ENCODE measurements around the gene XPC.
"Not testable (repeated sequence)": the region's sequence is repeated elsewhere in the genome, so short reads cannot be mapped to it uniquely, and the experiment has no call there.

XPC gene

DNA sequence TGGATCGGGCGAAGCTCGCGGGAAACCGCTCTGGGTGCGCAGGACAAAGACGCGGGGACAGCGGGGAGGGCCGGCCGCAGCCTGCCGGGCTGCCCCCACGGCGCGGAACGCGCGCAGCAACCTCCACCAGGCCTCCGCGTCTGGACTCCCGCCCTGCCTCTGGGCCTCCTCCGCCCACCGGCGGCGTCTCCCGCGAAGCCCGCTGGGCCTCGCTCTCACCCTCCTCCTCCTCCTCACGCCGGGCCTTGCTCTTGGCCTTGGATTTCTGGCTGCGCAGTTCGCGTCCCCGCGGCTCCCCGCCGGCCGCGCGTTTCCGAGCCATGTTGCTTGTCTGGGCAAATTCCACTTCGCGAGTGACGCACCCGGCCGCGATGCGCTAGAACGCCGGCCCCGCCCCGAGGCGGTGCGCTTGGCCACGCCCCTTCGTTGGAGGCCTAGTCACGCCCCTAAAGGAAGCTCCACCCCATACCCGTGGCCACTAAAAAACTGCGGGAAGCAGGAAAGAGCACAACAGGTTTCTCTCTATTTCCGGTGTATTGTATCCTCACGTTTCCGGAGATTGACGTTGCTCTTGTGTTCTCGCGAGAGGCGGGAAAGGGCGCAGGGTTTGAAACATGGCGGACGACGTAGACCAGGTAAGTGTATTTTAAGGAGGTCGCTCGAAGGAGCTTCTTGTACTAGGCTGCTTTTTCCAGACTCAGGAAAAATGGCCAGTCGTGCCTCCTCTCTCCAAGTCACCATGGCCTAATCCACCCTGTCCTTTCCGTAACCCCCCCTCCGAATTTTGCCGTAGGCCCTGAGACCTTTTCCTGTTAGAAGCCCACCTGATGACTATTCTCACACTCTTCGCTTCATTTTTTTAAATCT lies at the start of gene XPC, which contains the start of gene LSM3:
XPC (minus strand) TSS at position 355 of the 867 bp plus-strand sequence; CDS start at position 322, 33 bp downstream.
LSM3 (plus strand) TSS at position 571 of the 867 bp plus-strand sequence; CDS start at position 615, 44 bp downstream.
- DNase-seq (ENCODE audit: low spot score): peak; percentile 91

DNA sequence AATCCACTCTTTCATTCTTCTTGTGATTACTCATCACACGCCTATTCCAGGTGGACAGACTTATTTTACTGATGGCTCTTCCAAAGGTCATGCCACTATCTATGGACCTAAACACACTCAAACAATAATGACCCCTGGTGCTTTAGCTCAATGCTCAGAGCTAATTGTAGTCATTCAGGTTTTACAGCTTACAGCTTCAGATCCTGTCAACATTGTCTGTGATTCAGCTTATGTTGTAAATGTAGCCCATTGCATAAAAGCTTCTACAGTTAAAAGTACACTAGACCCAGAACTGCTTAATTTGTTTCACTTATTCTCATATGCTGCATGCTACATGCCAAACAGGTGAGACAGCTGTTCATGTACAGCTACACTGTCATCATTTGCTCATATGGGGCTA lies 49.5 kb upstream of the XPC start:
- DNase-seq (ENCODE audit: low spot score): no peak

DNA sequence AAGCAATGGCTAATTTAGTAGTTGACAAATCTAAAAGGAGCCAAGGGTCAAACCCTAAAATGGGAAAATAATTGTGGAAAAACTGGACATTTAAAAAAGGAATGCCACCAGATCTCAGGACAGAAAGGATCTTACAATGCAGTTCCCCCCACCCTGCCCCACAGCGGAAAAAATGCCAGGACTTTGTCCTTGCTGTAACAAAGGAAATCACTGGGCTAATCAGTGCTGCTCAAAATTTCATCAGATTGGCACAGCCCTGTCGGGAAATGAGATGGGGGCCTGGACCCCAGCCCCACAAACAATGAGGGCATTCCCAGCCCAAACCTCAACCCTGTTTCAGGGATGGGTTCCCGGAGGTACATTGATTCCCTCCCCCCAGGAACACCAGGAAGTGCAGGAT lies 48.0 kb upstream of the XPC start:
- DNase-seq (ENCODE audit: low spot score): not testable (repeated sequence)

DNA sequence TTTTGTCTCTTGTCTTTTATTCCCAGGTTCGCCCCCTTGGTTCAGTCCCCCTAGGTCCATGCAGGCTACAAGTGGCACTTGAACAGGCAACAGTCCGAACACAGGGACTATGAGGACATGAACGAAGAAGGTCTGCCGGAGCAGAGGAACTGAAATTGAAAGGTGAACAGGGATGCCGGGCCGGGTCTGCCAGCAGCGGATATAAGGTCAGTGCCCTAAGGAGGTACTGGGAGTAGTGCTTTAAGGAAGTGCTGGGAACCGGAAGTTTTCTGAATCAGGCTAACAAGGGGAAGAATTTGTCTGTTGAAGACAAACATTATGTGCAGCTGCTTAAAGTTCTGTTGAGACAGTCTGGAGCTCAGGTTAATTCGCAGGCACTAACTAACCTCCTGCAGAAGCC lies 47.0 kb upstream of the XPC start:
- no peak for DNase-seq (ENCODE audit: low spot score)

DNA sequence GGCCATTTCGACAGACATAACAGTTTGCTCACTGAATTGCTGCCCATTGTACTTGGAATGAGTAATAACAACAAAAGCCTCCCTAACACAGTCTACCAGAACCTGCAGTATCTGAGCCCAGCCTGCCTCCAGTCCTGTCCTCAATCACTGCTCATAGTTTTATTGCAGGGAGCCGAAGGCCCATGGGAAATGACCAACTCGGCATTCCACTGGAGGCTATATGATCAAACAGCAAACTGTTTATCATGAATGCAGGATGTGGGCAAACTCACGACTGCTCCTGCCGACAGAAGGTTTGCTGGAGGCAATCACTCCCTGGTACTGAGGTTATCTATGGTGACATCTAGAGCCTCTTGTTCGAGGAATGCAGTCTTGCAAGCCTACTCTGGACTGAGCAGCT lies 46.5 kb upstream of the XPC start:
- no peak for DNase-seq (ENCODE audit: low spot score)

- DNase-seq (ENCODE audit: low spot score): no peak
Observed at GRCh38 chr3:14223595-14223994, 45.2 kb upstream of the XPC start.

DNA sequence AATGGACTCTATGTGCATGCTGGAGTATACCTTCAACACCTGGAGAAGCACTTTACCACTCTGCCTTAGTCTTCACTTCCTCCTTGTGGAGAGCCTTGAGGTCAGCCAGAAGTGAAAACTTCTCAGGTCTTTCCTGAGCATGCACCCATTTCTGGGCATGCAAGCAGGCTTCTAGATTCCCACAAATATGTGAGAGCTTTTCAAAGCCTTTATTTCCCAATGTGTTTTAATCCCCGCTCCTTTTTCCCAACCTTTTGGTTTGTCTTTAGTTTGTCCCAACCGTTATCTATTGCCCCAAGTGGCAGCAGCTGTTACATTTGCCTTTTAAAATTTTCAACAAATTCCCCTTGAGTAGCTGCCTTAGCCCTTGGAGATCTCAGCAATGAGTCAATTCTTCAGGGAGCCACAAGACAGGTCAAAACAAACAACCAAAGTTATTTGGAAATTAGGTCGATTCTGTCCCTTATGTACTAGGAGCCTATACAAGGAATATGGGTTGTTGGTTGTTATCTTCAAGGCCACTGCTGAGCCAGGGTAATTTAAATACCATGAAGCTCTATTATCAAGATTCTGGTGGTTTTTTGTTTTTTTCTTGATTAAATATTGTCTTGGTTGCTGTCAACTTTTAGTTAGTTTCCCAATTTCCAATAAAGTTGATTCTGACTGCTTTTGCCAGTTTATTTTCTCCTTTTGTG lies 44.6 kb upstream of the XPC start:
- DNase-seq (ENCODE audit: low spot score): no peak

GRCh38 chr3:14222457-14222856 lies 44.1 kb upstream of the XPC start:
- DNase-seq (ENCODE audit: low spot score): no peak

DNA sequence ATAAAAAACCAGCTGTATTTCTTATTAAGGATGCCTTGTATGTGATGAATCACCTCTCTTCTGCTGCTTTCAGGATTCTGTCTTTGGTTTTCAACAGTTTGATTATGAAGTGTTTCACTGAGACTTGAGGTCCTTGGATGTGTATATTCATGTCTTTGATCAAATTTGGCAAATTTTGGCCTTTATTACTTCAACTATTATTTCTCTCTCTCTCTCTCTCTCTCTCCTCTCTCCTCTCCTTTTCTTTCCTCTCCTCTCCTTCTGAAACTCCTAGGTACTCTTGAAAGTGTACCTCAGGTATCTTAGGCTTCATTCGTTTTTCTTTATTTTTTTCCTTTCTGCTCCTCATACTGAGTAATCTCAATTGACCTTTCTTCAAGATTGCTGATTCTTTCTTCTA lies 43.5 kb upstream of the XPC start:
- no peak for DNase-seq (ENCODE audit: low spot score)

DNA sequence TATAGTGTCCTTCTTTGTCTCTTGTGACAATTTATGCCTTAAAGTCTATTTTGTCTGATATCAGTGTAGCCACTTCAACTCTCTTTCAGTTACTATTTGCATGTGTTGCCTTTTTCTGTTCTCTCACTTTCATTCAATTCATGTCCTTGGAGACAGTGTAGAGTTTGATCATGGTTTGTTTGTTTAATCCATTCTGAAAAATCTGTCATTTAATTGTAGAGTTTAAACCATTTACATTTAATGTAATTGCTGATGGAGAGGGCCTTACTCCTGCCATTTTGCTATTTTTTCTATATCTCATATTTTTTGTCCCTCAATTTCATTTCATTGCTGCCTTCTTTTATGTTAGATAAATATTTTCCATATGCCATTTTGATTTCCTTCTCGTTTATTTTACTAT lies 42.5 kb upstream of the XPC start:
- no peak for DNase-seq (ENCODE audit: low spot score)

GRCh38 chr3:14218355-14218754 lies 40.0 kb upstream of the XPC start:
- DNase-seq (ENCODE audit: low spot score): no peak

GRCh38 chr3:14216257-14217048 lies 38.1 kb upstream of the XPC start:
- DNase-seq (ENCODE audit: low spot score): no peak

- DNase-seq (ENCODE audit: low spot score): no peak
Observed at GRCh38 chr3:14214764-14215163, 36.4 kb upstream of the XPC start.

- DNase-seq (ENCODE audit: low spot score): no peak
Observed at GRCh38 chr3:14213066-14213774, 34.8 kb upstream of the XPC start.

GRCh38 chr3:14212032-14212431 lies 33.6 kb upstream of the XPC start:
- no peak for DNase-seq (ENCODE audit: low spot score)

GRCh38 chr3:14211621-14212020 lies 33.2 kb upstream of the XPC start:
- no peak for DNase-seq (ENCODE audit: low spot score)

DNA sequence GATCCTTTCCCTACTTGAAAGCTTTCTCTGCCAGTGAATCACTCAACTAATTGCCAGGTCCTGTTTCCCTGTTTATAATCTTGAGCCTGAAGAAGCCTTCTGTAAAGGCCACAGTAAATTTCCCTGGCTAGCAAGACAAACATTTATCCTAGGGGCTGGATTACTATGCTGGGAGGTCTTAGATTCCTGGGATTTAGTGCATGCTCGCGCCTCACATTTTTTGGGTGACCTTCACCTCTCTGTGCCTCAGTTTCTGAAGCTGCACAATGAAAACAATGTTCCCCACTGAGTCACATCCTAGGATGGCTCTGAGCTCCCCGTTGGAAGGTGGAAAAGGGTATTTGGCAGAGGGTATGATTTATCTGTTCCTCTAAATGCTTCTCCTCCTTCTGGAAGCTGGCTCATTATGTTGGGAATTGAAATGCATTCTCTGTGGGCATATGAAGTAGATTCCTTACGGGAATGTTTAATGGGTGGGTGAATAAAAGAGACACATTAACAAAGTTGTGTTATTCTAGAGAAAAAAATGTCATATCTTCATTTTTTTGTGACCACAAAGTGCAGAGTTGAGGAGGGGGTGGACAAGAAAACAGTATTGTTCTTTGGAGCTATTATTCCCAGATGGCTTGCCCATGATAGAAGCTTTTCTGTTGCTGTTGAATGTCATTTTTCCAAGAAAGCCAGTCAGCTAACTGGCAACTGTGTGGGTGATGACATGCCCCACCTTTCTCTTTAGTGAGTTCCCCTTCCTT lies 32.6 kb upstream of the XPC start:
- peak; percentile 37 for DNase-seq (ENCODE audit: low spot score)

DNA sequence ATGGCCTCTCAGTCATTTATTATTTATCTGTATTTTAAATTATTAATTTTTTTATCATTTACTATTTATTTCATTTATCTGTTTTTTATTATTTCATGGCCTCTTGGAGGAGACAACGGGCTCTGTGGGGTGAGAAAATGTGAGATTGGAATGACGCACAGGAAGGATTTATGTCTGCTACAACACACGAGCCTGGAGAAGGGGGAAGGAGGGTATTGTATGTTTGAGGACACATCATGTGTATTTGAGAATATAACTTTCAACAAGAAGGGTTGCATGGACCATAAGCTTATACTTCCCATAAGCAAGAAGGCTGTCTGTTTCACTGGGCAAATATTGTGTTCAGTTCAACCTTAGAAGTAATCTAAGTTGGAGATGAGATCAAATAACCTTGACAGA lies 31.9 kb upstream of the XPC start:
- no peak for DNase-seq (ENCODE audit: low spot score)

DNA sequence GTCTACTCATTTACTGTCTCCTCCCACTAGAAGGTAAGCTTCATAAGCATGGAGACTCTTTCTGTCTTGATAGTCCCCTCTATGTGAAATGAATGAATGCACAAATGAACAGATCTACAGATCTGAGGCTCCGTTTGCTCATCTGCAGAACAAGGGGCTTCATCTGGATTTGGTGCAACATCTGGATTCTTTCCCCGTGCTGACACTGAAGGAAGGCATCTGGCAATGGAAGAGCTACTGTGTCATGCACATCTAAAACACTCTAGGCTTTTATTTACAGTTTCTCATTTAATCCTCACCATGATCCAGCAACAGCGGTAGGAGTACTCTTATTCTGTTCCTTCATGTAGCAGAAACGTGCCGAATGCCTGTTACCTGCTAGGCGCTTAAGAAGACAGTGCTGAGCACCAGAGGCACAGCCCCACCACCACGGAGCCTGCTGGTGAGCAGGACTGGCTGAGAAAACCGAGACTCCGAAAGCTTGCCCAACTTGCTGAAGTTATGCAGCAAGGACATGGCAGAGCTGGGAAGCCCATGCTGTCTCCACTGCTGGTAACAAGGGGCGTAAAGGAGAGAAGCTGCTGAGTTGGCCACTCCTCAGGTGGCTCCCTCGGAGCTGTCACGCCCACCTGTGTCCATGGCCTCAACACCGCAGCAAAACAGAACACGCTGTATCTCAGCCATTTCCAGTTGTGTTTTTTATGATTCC lies 31.3 kb upstream of the XPC start:
- DNase-seq (ENCODE audit: low spot score): no peak

GRCh38 chr3:14208977-14209394 lies 30.6 kb upstream of the XPC start:
- no peak for DNase-seq (ENCODE audit: low spot score)
